Measurements from ENCODE around the gene PRICKLE1.

The PRICKLE1 gene

DNA sequence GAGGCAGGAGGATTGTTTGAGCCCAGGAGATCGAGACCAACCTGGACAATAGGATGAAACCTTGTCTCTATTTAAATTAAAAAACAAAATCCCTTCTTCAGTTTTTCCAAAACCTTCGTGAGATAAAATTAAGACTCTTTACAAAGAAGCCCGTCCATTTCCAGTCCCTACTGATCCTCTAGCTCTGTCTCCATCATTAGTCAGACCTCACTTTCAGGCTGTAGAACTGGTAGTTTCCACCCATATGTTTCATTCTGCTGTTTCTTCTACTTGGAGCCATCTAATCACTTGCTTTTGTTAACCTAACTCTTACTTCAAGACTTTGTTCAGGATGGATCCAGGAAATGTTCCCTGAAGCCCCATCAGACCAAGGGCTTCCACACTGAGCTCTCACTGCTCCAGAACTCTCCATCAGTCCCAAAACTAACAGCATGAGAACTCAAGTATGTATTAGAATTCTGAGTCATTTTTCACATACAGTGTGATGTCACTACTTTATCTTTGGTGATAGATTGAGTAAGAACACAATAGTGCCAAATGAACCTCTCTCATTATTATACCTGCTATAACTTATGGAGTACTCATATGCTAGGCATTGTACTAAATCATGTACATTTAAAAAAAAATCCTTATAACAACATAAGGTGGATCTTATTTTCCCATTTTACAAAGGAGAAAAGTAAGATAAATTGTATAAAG, 90.8 kb downstream of the PRICKLE1 start:
- H3K27ac ChIP-seq = no peak overlapping the region
- TF ChIP-seq, protein P1, sequence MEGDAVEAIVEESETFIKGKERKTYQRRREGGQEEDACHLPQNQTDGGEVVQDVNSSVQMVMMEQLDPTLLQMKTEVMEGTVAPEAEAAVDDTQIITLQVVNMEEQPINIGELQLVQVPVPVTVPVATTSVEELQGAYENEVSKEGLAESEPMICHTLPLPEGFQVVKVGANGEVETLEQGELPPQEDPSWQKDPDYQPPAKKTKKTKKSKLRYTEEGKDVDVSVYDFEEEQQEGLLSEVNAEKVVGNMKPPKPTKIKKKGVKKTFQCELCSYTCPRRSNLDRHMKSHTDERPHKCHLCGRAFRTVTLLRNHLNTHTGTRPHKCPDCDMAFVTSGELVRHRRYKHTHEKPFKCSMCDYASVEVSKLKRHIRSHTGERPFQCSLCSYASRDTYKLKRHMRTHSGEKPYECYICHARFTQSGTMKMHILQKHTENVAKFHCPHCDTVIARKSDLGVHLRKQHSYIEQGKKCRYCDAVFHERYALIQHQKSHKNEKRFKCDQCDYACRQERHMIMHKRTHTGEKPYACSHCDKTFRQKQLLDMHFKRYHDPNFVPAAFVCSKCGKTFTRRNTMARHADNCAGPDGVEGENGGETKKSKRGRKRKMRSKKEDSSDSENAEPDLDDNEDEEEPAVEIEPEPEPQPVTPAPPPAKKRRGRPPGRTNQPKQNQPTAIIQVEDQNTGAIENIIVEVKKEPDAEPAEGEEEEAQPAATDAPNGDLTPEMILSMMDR (conservative IDR thresholded peaks at IDR 0.05; ENCODE audit: low read depth, low read length) = no peak
- no peak overlapping the region for H3K4me3 ChIP-seq (IDR thresholded peaks at IDR 0.05; ENCODE audit: insufficient read depth, low read depth, low read length)
- H4K20me1 ChIP-seq (ENCODE audit: insufficient read depth) = no peaks in the 10 kb centered on the region
- H3K27me3 ChIP-seq (ENCODE audit: insufficient read depth, low read depth) = no peaks in the 10 kb centered on the region
- no peaks in the 10 kb centered on the region for H3K36me3 ChIP-seq (ENCODE audit: insufficient read depth)
- H3K79me2 ChIP-seq (ENCODE audit: insufficient read depth, low read depth) = no peaks in the 10 kb centered on the region
- no peaks in the 10 kb centered on the region for H3K4me1 ChIP-seq (ENCODE audit: low read depth, poor library complexity, severe bottlenecking)
- H2AFZ ChIP-seq (ENCODE audit: low read depth) = no peak overlapping the region
- H3K9ac ChIP-seq = no peak overlapping the region
- H3K4me2 ChIP-seq = no peak overlapping the region

DNA sequence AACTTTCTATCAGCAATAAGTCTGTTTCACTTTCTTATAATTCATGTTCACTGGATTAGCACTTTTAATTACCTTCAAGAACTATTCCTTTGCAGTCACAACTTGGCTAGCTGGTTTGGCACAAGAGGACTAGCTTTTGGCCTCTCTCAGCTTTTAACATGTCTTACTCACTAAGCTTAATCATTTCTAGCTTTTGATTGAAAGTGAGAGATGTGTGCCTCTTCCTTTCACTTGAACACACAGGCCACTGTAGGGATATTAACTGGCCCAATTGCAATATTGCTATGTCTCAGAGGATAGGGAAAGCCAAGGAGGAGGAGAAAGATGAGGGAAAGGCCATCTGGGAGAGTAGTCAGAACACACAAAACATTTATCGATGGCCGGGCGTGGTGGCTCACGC, 92.7 kb downstream of the PRICKLE1 start:
- no peak overlapping the region for H3K9ac ChIP-seq
- TF ChIP-seq, protein P1 (conservative IDR thresholded peaks at IDR 0.05; ENCODE audit: low read depth, low read length) = no peak
- no peaks in the 10 kb centered on the region for H4K20me1 ChIP-seq (ENCODE audit: insufficient read depth)
- no peak overlapping the region for H3K27ac ChIP-seq
- no peaks in the 10 kb centered on the region for H3K27me3 ChIP-seq (ENCODE audit: insufficient read depth, low read depth)
- H3K4me2 ChIP-seq = no peak overlapping the region
- H3K36me3 ChIP-seq (ENCODE audit: insufficient read depth) = no peaks in the 10 kb centered on the region
- no peak overlapping the region for H2AFZ ChIP-seq (ENCODE audit: low read depth)
- H3K79me2 ChIP-seq (ENCODE audit: insufficient read depth, low read depth) = no peaks in the 10 kb centered on the region
- H3K4me1 ChIP-seq (ENCODE audit: low read depth, poor library complexity, severe bottlenecking) = no peaks in the 10 kb centered on the region
- H3K4me3 ChIP-seq (IDR thresholded peaks at IDR 0.05; ENCODE audit: insufficient read depth, low read depth, low read length) = no peak overlapping the region

DNA sequence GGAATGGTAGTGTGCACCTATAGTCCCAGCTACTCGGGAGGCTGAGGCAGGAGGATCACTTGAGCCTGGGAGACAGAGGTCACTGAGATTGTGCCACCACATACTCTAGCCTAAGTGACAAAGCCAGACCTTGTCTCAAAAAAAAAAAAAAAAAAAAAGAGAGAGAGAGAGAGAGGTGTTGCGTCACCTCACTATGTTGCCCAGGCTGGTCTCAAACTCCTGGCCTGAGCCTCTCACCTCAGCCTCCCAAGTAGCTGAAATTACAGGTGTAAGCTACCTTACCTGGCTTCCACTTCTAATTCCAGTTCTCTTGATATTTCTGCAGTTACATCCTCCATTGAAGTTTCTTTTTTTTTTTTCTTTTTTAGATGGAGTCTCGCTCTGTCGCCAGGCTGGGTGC, 94.3 kb downstream of the PRICKLE1 start:
- Histone ChIP-seq H3K79me2 (ENCODE audit: insufficient read depth, low read depth) (no peaks in the 10 kb centered on the region), H3K36me3 (ENCODE audit: insufficient read depth) (no peaks in the 10 kb centered on the region), H3K27ac (no peak overlapping the region), H3K9ac (no peak overlapping the region), H3K4me2 (no peak overlapping the region), H2AFZ (ENCODE audit: low read depth) (no peak overlapping the region), H3K4me1 (ENCODE audit: low read depth, poor library complexity, severe bottlenecking) (no peaks in the 10 kb centered on the region), H3K4me3 (IDR thresholded peaks at IDR 0.05; ENCODE audit: insufficient read depth, low read depth, low read length) (no peak overlapping the region), H4K20me1 (ENCODE audit: insufficient read depth) (no peaks in the 10 kb centered on the region), H3K27me3 (ENCODE audit: insufficient read depth, low read depth) (no peaks in the 10 kb centered on the region)
- TF ChIP-seq, protein P1 (conservative IDR thresholded peaks at IDR 0.05; ENCODE audit: low read depth, low read length) = no peak

DNA sequence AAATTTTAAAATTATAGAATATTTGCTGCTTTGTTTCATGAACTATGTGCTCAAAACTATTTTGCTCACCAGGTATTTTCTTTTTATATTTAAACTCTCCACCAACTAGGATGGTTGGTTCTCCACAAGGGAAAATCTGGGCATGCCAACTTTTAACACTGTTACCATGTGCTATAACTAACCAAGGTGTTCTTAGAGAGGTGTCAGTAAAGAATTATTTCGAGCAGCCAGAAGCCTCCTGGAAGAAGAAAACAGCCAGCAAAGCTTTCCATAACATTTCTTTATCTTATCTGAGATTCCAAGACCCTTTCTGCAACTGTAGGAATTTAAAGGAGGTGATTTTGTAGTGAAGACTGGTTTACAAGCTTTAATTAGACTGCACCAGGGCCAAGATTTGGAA, 97.3 kb downstream of the PRICKLE1 start:
- Histone ChIP-seq H3K4me2 (no peak overlapping the region), H3K4me3 (IDR thresholded peaks at IDR 0.05; ENCODE audit: insufficient read depth, low read depth, low read length) (no peak overlapping the region), H2AFZ (ENCODE audit: low read depth) (no peak overlapping the region), H3K27me3 (ENCODE audit: insufficient read depth, low read depth) (no peaks in the 10 kb centered on the region), H3K27ac (no peak overlapping the region), H3K4me1 (ENCODE audit: low read depth, poor library complexity, severe bottlenecking) (no peaks in the 10 kb centered on the region), H3K36me3 (ENCODE audit: insufficient read depth) (no peaks in the 10 kb centered on the region), H3K9ac (no peak overlapping the region), H3K79me2 (ENCODE audit: insufficient read depth, low read depth) (no peaks in the 10 kb centered on the region), H4K20me1 (ENCODE audit: insufficient read depth) (no peaks in the 10 kb centered on the region)
- TF ChIP-seq, protein P1 (conservative IDR thresholded peaks at IDR 0.05; ENCODE audit: low read depth, low read length) = no peak
